SK-N-SH (cell line): Measurements from ENCODE around the gene PDGFRB. TPM values are rescaled to one million over a fixed set of nuclear protein-coding genes. Genes with fewer than 3 reads are reported as not detected.

ENCODE experiments used
- CTCF ChIA-PET: fragments of 300-600, 350-600 bp; formaldehyde crosslinking; extraction: SDS; loops from one replicate; lab custom pipeline; 2021; lab: Yijun Ruan, JAX
- POLR2A ChIA-PET: fragments of 350-600 bp; sonication (Branson Sonifier 250); formaldehyde crosslinking; extraction: SDS; loops from one replicate; lab custom pipeline; 2020; ENCODE audit warnings: antibody characterized with exemption, inconsistent platforms; lab: Yijun Ruan, JAX
- DNase-seq: peaks from one replicate; pipeline ENCODE4 v3.0.0; 2012
- H2AFZ ChIP-seq: fragments of 200-600 bp; sonication (generic); 2 replicates; pipeline ENCODE4 v1.8.1; 2016; ENCODE audit warnings: antibody characterized with exemption, mild to moderate bottlenecking, low read depth
- H3F3A ChIP-seq: fragments of 200-600 bp; sonication (generic); replicated peaks from 2 replicates; pipeline ENCODE3; 2016; ENCODE audit warnings: antibody characterized with exemption, mild to moderate bottlenecking; ENCODE audit not compliant: insufficient read depth
- H3K27ac ChIP-seq, 2 experiments: fragments of 200-500 bp in 1 of 2; fragments of 200-600 bp in 1 of 2; sonication (Bioruptor generic) in 1 of 2; sonication (generic), shearing (Covaris generic) in 1 of 2; 2 replicates each; pipeline versions ENCODE4 v1.5.1 to v1.6.1; 2014 to 2016; ENCODE audit warnings: low read depth in 2 of 2, inconsistent platforms in 1 of 2, low read length in 1 of 2, mild to moderate bottlenecking in 1 of 2, mixed read lengths in 1 of 2
- H3K27me3 ChIP-seq: fragments of 200-600 bp; sonication (generic), shearing (Covaris generic); 2 replicates; pipeline ENCODE4 v1.6.1; 2016; ENCODE audit warnings: mixed run types; ENCODE audit not compliant: insufficient read depth
- H3K36me3 ChIP-seq, 2 experiments: fragments of 200-500 bp in 1 of 2; fragments of 200-600 bp in 1 of 2; sonication (Bioruptor generic) in 1 of 2; sonication (generic) in 1 of 2; replicated peaks in 1 of 2; 2 replicates each; pipeline versions ENCODE3 to v1.5.1; 2014 to 2016; ENCODE audit warnings: low read length in 1 of 2, mild to moderate bottlenecking in 1 of 2; ENCODE audit not compliant: insufficient read depth in 2 of 2, control insufficient read depth in 1 of 2
- H3K4me1 ChIP-seq, 2 experiments: fragments of 200-500 bp in 1 of 2; fragments of 200-600 bp in 1 of 2; sonication (Bioruptor generic) in 1 of 2; sonication (generic), shearing (Covaris generic) in 1 of 2; 2 replicates each; pipeline versions ENCODE4 v1.5.1 to v1.6.1; 2014 to 2016; ENCODE audit warnings: low read depth in 1 of 2, low read length in 1 of 2, mixed run types in 1 of 2; ENCODE audit not compliant: insufficient read depth in 2 of 2, control insufficient read depth in 1 of 2
- H3K4me2 ChIP-seq: fragments of 200-600 bp; sonication (generic), shearing (Covaris generic); 2 replicates; pipeline ENCODE4 v1.6.1; 2017; ENCODE audit warnings: mixed run types
- H3K4me3 ChIP-seq, 2 experiments: fragments of 200-500 bp in 1 of 2; fragments of 200-600 bp in 1 of 2; sonication (Bioruptor generic) in 1 of 2; sonication (generic), shearing (Covaris generic) in 1 of 2; 2 replicates each; pipeline versions ENCODE4 v1.5.1 to v1.8.1; 2014 to 2016; ENCODE audit warnings: low read depth in 2 of 2, inconsistent platforms in 1 of 2, low read length in 1 of 2, mild to moderate bottlenecking in 1 of 2, mixed read lengths in 1 of 2, moderate library complexity in 1 of 2
- H3K79me2 ChIP-seq: fragments of 200-600 bp; sonication (generic); 2 replicates; pipeline ENCODE4 v1.8.1; 2017; ENCODE audit warnings: mild to moderate bottlenecking; ENCODE audit not compliant: insufficient read depth
- H3K9ac ChIP-seq: fragments of 200-600 bp; sonication (generic); 2 replicates; pipeline ENCODE4 v1.6.1; 2017; ENCODE audit warnings: mixed run types
- H3K9me2 ChIP-seq: fragments of 200-600 bp; sonication (generic); 2 replicates; pipeline ENCODE4 v1.6.1; 2017; ENCODE audit warnings: mixed run types
- H3K9me3 ChIP-seq: fragments of 200-600 bp; sonication (generic); 2 replicates; pipeline ENCODE4 v1.6.1; 2017; ENCODE audit warnings: mixed run types, mild to moderate bottlenecking, moderate library complexity
- H4K20me1 ChIP-seq: fragments of 200-600 bp; sonication (generic); 2 replicates; pipeline ENCODE4 v1.6.1; 2017; ENCODE audit warnings: mild to moderate bottlenecking, mixed run types; ENCODE audit not compliant: insufficient read depth
- ELF1 ChIP-seq: IDR thresholded peaks from 2 replicates; pipeline ENCODE4 v1.4.0; 2012
- EP300 ChIP-seq, 2 experiments: IDR thresholded peaks; 2 replicates each; pipeline versions ENCODE4 v1.4.0 to v1.6.1; 2012; ENCODE audit warnings: borderline replicate concordance in 1 of 2, low read depth in 1 of 2, low read length in 1 of 2
- EZH2phosphoT487 ChIP-seq: fragments of 200-600 bp; sonication (generic); IDR thresholded peaks from 2 replicates; pipeline ENCODE4 v1.6.1; 2017; ENCODE audit warnings: low read depth, mixed run types, mild to moderate bottlenecking, antibody characterized with exemption, moderate library complexity, borderline replicate concordance
- FOSL2 ChIP-seq: IDR thresholded peaks from 2 replicates; pipeline ENCODE4 v1.4.0; 2012; ENCODE audit warnings: low read depth, mild to moderate bottlenecking, moderate library complexity, borderline replicate concordance
- FOXJ3 ChIP-seq: sonication (generic); formaldehyde crosslinking; IDR thresholded peaks from 2 replicates; pipeline ENCODE4 v1.5.1; 2020; ENCODE audit warnings: mild to moderate bottlenecking, missing genetic modification reagents
- JUND ChIP-seq: IDR thresholded peaks from 2 replicates; pipeline ENCODE4 v1.4.0; 2012
- RAD21 ChIP-seq: IDR thresholded peaks from 2 replicates; pipeline ENCODE4 v1.6.1; 2012; ENCODE audit warnings: mild to moderate bottlenecking, low read length
- RCOR1 ChIP-seq: fragments of 150-350 bp; IDR thresholded peaks from 2 replicates; pipeline ENCODE4 v1.6.1; 2017; ENCODE audit warnings: antibody characterized with exemption, low read length
- RFX5 ChIP-seq: IDR thresholded peaks from 2 replicates; pipeline ENCODE4 v1.6.1; 2012; ENCODE audit warnings: mild to moderate bottlenecking, improper control_type of control experiment, low read length
- SIN3A ChIP-seq: IDR thresholded peaks from 2 replicates; pipeline ENCODE4 v1.6.1; 2012; ENCODE audit warnings: low read depth, mild to moderate bottlenecking, low read length, moderate library complexity, borderline replicate concordance
- SMC3 ChIP-seq: IDR thresholded peaks from 2 replicates; pipeline ENCODE4 v1.6.1; 2012; ENCODE audit warnings: low read depth, low read length, improper control_type of control experiment
- TAF1 ChIP-seq: IDR thresholded peaks from 2 replicates; pipeline ENCODE4 v1.6.1; 2012; ENCODE audit warnings: low read depth, mild to moderate bottlenecking, low read length, moderate library complexity, borderline replicate concordance
- TCF12 ChIP-seq: IDR thresholded peaks from 2 replicates; pipeline ENCODE4 v1.4.0; 2012
- TEAD4 ChIP-seq: IDR thresholded peaks from 2 replicates; pipeline ENCODE4 v1.4.0; 2012; ENCODE audit warnings: mild to moderate bottlenecking, borderline replicate concordance; ENCODE audit not compliant: insufficient read depth
- USF1 ChIP-seq: IDR thresholded peaks from 2 replicates; pipeline ENCODE4 v1.4.0; 2012; ENCODE audit warnings: low read depth, borderline replicate concordance
- YY1 ChIP-seq: IDR thresholded peaks from 2 replicates; pipeline ENCODE4 v1.4.0; 2012; ENCODE audit warnings: low read depth, mild to moderate bottlenecking
- WGBS: methylation state at CpG from one replicate; pipeline ENCODE4 v1.1.6; 2017; ENCODE audit warnings: low lambda C conversion rate; 5-methylcytosine and 5-hydroxymethylcytosine counted together
- polyA plus RNA-seq, 3 experiments: library from polyadenylated mRNA; depleted of rRNA; stranded (reverse); fragments of >200 nt; gene quantifications; 2 replicates each; pipeline ENCODE4 v1.2.3, GENCODE V29; 2012
- TF ChIP-seq, protein P1 (sequence below): IDR thresholded peaks from 2 replicates; pipeline ENCODE4; 2012
- TF ChIP-seq, protein P2 (sequence below): fragments of 150-350 bp; IDR thresholded peaks from 2 replicates; pipeline ENCODE4 v1.6.1; 2017; ENCODE audit warnings: antibody characterized with exemption, low read length, low read depth, borderline replicate concordance
- TF ChIP-seq, protein P3 (sequence below): IDR thresholded peaks from 2 replicates; pipeline ENCODE4 v1.4.0; 2012; ENCODE audit warnings: low read depth

PDGFRB gene
- polyA plus RNA-seq, 1 of the 3 experiments (the other 2 are of a cell fraction), result 32.1 TPM

DNA sequence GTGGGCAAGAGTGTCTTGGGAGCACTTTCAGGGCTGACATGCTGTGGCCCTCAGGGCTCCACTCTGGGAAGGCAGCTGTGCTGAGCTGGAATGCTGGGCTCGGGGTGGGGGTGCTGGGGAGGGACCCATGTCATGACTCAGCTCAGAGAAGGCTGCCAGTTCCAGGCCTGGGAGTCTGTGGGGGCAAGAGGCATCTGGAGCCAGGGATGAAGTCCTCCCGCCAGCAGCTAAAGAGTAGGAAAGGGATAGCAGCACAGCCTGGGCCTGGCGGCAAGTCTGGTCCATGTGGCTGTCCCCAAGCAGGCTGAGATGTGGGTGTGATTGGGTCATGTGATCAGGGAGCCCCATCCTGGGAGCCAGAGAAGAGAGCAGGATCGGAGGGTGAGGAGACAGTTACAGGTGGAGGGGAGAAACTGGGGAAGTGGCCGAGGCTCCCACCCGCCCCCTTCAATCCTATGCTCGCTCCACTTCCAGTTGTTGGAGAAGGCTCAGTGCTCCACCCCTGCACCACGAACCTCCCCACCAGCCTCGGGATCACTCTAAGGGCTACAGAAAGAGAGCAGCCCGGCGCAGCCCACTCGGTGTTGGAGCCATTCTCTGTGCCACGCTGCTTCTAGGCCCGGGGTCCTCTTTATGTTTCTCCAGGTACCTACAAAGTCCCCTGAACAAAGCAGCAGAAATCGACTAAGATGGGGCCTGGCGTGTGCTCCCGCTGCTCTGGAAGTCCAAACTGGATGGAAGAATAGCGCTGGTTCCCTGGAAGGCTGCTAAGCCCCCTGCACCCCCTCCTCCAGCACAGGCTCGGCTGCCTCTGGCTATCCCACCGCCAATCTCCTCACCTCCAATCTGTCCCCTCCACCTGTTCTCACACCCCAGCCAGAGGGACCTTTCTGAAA, 12.0 kb downstream of the PDGFRB start (continued):
- TF ChIP-seq, protein P1, sequence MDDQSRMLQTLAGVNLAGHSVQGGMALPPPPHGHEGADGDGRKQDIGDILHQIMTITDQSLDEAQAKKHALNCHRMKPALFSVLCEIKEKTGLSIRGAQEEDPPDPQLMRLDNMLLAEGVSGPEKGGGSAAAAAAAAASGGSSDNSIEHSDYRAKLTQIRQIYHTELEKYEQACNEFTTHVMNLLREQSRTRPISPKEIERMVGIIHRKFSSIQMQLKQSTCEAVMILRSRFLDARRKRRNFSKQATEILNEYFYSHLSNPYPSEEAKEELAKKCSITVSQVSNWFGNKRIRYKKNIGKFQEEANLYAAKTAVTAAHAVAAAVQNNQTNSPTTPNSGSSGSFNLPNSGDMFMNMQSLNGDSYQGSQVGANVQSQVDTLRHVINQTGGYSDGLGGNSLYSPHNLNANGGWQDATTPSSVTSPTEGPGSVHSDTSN, result peak; percentile 30; the same call in 1 of the 2 replicates
- TF ChIP-seq SMC3 (no peak), FOXJ3 (CRISPR knock-in tag) (no peak), YY1 (peak; percentile 50; the same call in 1 of the 2 replicates), RCOR1 (0 out of 2 replicates have a peak, but pooled peaks have one; percentile 40), RAD21 (no peak), TEAD4 (peak; percentile 74), TCF12 (peak; percentile 69), ELF1 (no peak), EZH2phosphoT487 (no peak), USF1 (peak; percentile 78; the same call in 1 of the 2 replicates)
- TF ChIP-seq, protein P2, sequence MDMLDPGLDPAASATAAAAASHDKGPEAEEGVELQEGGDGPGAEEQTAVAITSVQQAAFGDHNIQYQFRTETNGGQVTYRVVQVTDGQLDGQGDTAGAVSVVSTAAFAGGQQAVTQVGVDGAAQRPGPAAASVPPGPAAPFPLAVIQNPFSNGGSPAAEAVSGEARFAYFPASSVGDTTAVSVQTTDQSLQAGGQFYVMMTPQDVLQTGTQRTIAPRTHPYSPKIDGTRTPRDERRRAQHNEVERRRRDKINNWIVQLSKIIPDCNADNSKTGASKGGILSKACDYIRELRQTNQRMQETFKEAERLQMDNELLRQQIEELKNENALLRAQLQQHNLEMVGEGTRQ, result no peak

- Histone ChIP-seq H3K27ac (peak overlapping the region; percentile 92 to 99), H4K20me1 (no peaks in the 10 kb centered on the region), H3K36me3 (peaks cover 0 to 2% of the 10 kb centered on the region in 2 experiments), H3F3A (peaks cover 41% of the 10 kb centered on the region), H3K9me3 (no peaks in the 10 kb centered on the region), H3K79me2 (peaks cover 65% of the 10 kb centered on the region), H3K27me3 (no peaks in the 10 kb centered on the region), H3K4me1 (peaks cover 66 to 91% of the 10 kb centered on the region in 2 experiments), H3K9me2 (no peaks in the 10 kb centered on the region), H3K4me2 (peak overlapping the region; percentile 74)
- ChIA-PET POLR2A (interaction anchor here (1.5 to 2.3 kb wide), 2 partner anchors 10 to 13 kb away, joined by 5 to 10 read pairs; partner anchors contain the start of gene PDGFRB), CTCF (interaction anchor here (1.8 to 3.4 kb wide), 3 partner anchors 11 to 20 kb away, joined by 5 to 16 read pairs (median 8); partner anchors contain the start of gene PDGFRB)
- DNase-seq, result no peak
- WGBS, result 10% methylated on average over 4 of the region's 4 CpGs
- peak; percentile 74 for TF ChIP-seq JUND
- 0 out of 2 replicates have a peak, but pooled peaks have one; percentile 21 for TF ChIP-seq SIN3A
- no peak for TF ChIP-seq RFX5
- TF ChIP-seq FOSL2, result peak; percentile 86
- TF ChIP-seq, protein P1, result peak; percentile 85
- TF ChIP-seq, protein P3, sequence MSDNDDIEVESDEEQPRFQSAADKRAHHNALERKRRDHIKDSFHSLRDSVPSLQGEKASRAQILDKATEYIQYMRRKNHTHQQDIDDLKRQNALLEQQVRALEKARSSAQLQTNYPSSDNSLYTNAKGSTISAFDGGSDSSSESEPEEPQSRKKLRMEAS, result peak; percentile 15; the same call in 1 of the 2 replicates
- no peak for TF ChIP-seq TAF1
- peak; percentile 82 for TF ChIP-seq TCF12
- TF ChIP-seq EP300 (IDR thresholded peaks at IDR 0.05; ENCODE audit: borderline replicate concordance in 1 of 2, low read depth in 1 of 2, low read length in 1 of 2), result 0 out of 4 replicates have a peak, but pooled peaks of 1 of the 2 experiments have one; percentile 6
- TF ChIP-seq, all 33 proteins: peak for 7
- Histone ChIP-seq H3K9ac (peak overlapping the region; percentile 73), H2AFZ (no peak overlapping the region), H3K4me3 (peak overlapping the region in 1 of 2 experiments; percentile 30; a peak in 1 of 4 replicates)
Measured at GRCh38 chr5:150142959-150143349, 12.7 kb downstream of the PDGFRB start.
